Breast epithelium (tissue), 4 donors: Measurements from ENCODE around the gene MYL11. TPM values are rescaled to one million over a fixed set of nuclear protein-coding genes. Genes with fewer than 3 reads are reported as not detected.

ENCODE experiments used
- DNase-seq, 2 donors: peaks; one replicate each; pipeline ENCODE4 v3.0.0-alpha.2; 2019; ENCODE audit warnings: low spot score in 2 of 2
- H3K27ac ChIP-seq, 2 donors: fragments of 200-600 bp; sonication (generic) in 1 of 2; one replicate each; pipeline ENCODE4 v1.5.1; 2016 to 2019; ENCODE audit warnings: mild to moderate bottlenecking in 1 of 2
- H3K27me3 ChIP-seq, 2 donors: fragments of 200-600 bp; sonication (generic) in 1 of 2; one replicate each; pipeline versions ENCODE4 v1.5.1 to v1.6.0; 2017 to 2019; ENCODE audit warnings: control low read depth in 1 of 2, mild to moderate bottlenecking in 1 of 2
- H3K36me3 ChIP-seq: fragments of 200-600 bp; one replicate; pipeline ENCODE4 v1.5.1; 2019
- H3K4me1 ChIP-seq, 2 donors: fragments of 200-600 bp; sonication (generic); one replicate each; pipeline ENCODE4 v1.5.1; 2016 to 2019; ENCODE audit warnings: control low read depth in 1 of 2
- H3K4me3 ChIP-seq, 3 donors: fragments of 200-600 bp; sonication (generic); 1 replicate in 2 of 3; 2 replicates in 1 of 3; pipeline ENCODE4 v1.5.1; 2016 to 2019; ENCODE audit warnings: mild to moderate bottlenecking in 3 of 3, moderate library complexity in 2 of 3
- H3K9me3 ChIP-seq, 2 donors: fragments of 200-600 bp; sonication (generic) in 1 of 2; one replicate each; pipeline ENCODE4 v1.5.1; 2016 to 2019; ENCODE audit warnings: control low read depth in 1 of 2
- CTCF ChIP-seq, 3 donors: fragments of 450-650 bp; IDR thresholded peaks; one replicate each; pipeline ENCODE4 v1.5.1; 2016 to 2017; ENCODE audit warnings: antibody characterized with exemption in 3 of 3, mild to moderate bottlenecking in 3 of 3, moderate library complexity in 3 of 3
- POLR2A ChIP-seq: fragments of 450-650 bp; IDR thresholded peaks from one replicate; pipeline ENCODE4 v1.6.1; 2016; ENCODE audit warnings: antibody characterized with exemption, mild to moderate bottlenecking, moderate library complexity
- POLR2AphosphoS5 ChIP-seq, 3 donors: sonication (generic); formaldehyde crosslinking; IDR thresholded peaks; one replicate each; pipeline ENCODE4 v1.6.1; 2017; ENCODE audit warnings: antibody characterized with exemption in 3 of 3
- intact Hi-C: fragments of 100-400 bp; cut with DNase I; formaldehyde crosslinking; loops from one replicate; pipeline ENCODE4 v1.15.1; 2023; ENCODE audit warnings: low total_unique reads
- total RNA-seq, 3 donors: library from RNA; depleted of rRNA; stranded (reverse); fragments of >200 nt; gene quantifications; one replicate each; pipeline ENCODE4 v1.1.0, GENCODE V29; 2016

Gene MYL11
- total RNA-seq, 3 donors from 2014 or later: not detected

GRCh38 chr16:30358990-30359870 is 15.4 kb upstream of the MYL11 start:
- Histone ChIP-seq H3K27ac (no peak overlapping the region), H3K9me3 (no peaks in the 10 kb centered on the region), H3K4me3 (no peak overlapping the region), H3K36me3 (peaks cover 4% of the 10 kb centered on the region), H3K27me3 (no peaks in the 10 kb centered on the region), H3K4me1 (peaks cover 0 to 10% of the 10 kb centered on the region in 2 donors)
- intact Hi-C loops: no loop called here
- no peak for DNase-seq
- no peak for TF ChIP-seq POLR2AphosphoS5 (IDR thresholded peaks at IDR 0.05)
- no peak for TF ChIP-seq CTCF (IDR thresholded peaks at IDR 0.05)

GRCh38 chr16:30359871-30360170 is 14.8 kb upstream of the MYL11 start:
- H3K36me3 ChIP-seq: peaks cover 4% of the 10 kb centered on the region
- no peak overlapping the region for H3K27ac ChIP-seq
- H3K4me3 ChIP-seq: no peak overlapping the region
- H3K4me1 ChIP-seq: peaks cover 0 to 10% of the 10 kb centered on the region in 2 donors
- DNase-seq: no peak
- H3K9me3 ChIP-seq: no peaks in the 10 kb centered on the region
- no peak for TF ChIP-seq POLR2A
- no peak for TF ChIP-seq POLR2AphosphoS5 (IDR thresholded peaks at IDR 0.05)
- no peak for TF ChIP-seq CTCF (IDR thresholded peaks at IDR 0.05)
- H3K27me3 ChIP-seq: no peaks in the 10 kb centered on the region
- intact Hi-C loops: no loop called here

GRCh38 chr16:30361180-30361579 is 13.4 kb upstream of the MYL11 start:
- Histone ChIP-seq H3K27me3 (no peaks in the 10 kb centered on the region), H3K36me3 (peaks cover 4% of the 10 kb centered on the region), H3K27ac (no peak overlapping the region), H3K9me3 (no peaks in the 10 kb centered on the region), H3K4me1 (peaks cover 0 to 5% of the 10 kb centered on the region in 2 donors), H3K4me3 (no peak overlapping the region)
- intact Hi-C loops: no loop called here
- DNase-seq: no peak
- no peak for TF ChIP-seq POLR2A
- no peak for TF ChIP-seq POLR2AphosphoS5 (IDR thresholded peaks at IDR 0.05)
- no peak for TF ChIP-seq CTCF (IDR thresholded peaks at IDR 0.05)

- TF ChIP-seq CTCF (IDR thresholded peaks at IDR 0.05) (no peak), POLR2AphosphoS5 (IDR thresholded peaks at IDR 0.05) (no peak), POLR2A (no peak)
- intact Hi-C loops: no loop called here
- H3K36me3 ChIP-seq: no peaks in the 10 kb centered on the region
- no peak for DNase-seq
- H3K27ac ChIP-seq: no peak overlapping the region
- H3K4me1 ChIP-seq: peaks cover 0 to 18% of the 10 kb centered on the region in 2 donors
- H3K4me3 ChIP-seq: no peak overlapping the region
- H3K27me3 ChIP-seq: no peaks in the 10 kb centered on the region
- H3K9me3 ChIP-seq: no peaks in the 10 kb centered on the region
Observed at GRCh38 chr16:30365200-30365599, 9.4 kb upstream of the MYL11 start.

GRCh38 chr16:30366511-30366910 is 8.1 kb upstream of the MYL11 start:
- no peaks in the 10 kb centered on the region for H3K36me3 ChIP-seq
- no peaks in the 10 kb centered on the region for H3K9me3 ChIP-seq
- intact Hi-C loops: no loop called here
- H3K27ac ChIP-seq: no peak overlapping the region
- peaks cover 0 to 18% of the 10 kb centered on the region in 2 donors for H3K4me1 ChIP-seq
- no peak for DNase-seq
- TF ChIP-seq CTCF (IDR thresholded peaks at IDR 0.05) (no peak), POLR2AphosphoS5 (IDR thresholded peaks at IDR 0.05) (no peak), POLR2A (no peak)
- peak overlapping the region in 1 of 3 donors; percentile 98 for H3K4me3 ChIP-seq
- no peaks in the 10 kb centered on the region for H3K27me3 ChIP-seq
